ENCODE measurements around the gene PSME1. TPM values are rescaled to one million over a fixed set of nuclear protein-coding genes. Genes with fewer than 3 reads are reported as not detected.

Gene PSME1
- polyA plus RNA-seq, 12 donors = 67.3 to 116 (median 106) TPM; not detected in 1

DNA sequence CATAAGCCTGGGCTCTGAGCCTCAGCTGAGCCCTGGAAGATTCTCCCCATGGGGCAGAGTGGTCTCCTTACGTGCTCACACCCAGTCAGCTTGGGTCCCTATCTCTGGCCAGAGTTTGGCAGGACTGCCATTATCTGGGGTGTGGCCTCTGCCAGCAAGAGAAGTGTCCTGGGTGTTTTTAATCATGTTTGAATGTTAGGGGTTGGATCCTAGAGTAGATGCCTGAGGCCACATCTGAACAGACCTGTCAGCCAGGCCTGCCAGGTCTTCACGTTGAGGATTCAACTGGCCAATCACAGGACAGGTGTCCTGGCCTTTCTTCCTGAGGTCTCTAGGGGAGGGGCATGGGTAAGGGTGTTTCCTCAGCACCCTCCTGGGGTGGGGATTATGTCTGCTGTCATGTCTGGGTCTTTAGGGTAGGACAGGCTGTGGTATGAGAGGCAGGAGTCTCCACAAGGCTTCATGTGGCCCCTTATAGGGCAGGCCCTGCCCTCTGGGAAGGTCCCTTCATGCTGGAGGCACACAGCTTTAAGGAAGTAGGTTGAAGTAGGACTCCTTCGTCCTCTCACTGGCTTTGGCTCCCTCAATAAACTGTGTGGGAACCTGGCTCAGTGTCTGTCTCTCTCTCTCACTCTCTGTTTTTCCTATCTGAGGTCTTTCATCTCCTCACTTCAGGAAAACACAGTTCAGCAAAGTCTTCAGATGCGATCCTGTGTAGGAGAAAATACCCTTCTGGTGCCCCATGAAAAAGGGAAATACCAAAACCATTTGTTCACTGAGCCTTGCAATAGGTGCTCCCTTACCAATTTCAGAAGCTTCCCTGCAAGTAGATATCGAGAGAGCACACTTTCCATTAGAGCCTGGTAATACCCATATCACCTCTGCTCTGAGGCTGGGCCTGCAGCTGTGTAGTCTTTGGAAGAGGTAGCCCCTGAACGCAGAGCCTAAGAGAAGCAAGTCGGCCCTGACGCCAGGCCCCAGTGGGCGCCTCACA lies 12.3 kb upstream of the PSME1 start:
- no peak for DNase-seq

GRCh38 chr14:24126939-24127338 lies 9.1 kb upstream of the PSME1 start:
- DNase-seq = no peak

DNA sequence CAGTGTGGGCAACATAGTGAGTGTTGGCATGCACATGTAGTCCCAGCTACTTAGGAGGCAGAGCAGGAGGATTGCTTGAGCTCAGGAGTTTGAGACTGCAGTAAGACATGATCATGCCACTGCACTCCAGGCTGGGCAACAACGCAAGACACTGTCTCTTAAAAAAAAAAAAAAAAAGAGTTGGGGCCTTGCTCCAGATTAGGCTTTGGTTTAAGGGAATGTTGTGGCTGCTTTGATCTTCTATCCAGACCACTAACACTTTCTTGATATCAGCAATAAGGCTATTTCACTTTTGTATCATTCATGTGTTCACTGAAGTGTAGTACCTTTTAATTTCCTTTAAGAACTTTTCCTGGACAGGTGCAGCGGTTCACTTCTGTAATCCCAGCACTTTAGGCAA lies 8.3 kb upstream of the PSME1 start:
- DNase-seq = no peak

- no peak for DNase-seq
Observed at GRCh38 chr14:24129410-24129998, 6.5 kb upstream of the PSME1 start.

GRCh38 chr14:24130380-24130716 lies 5.6 kb upstream of the PSME1 start, which contains the start of gene FITM1:
Gene FITM1 (plus strand): TSS chr14:24130659. CDS start chr14:24131564, 905 bp downstream.
- no peak for DNase-seq

DNA sequence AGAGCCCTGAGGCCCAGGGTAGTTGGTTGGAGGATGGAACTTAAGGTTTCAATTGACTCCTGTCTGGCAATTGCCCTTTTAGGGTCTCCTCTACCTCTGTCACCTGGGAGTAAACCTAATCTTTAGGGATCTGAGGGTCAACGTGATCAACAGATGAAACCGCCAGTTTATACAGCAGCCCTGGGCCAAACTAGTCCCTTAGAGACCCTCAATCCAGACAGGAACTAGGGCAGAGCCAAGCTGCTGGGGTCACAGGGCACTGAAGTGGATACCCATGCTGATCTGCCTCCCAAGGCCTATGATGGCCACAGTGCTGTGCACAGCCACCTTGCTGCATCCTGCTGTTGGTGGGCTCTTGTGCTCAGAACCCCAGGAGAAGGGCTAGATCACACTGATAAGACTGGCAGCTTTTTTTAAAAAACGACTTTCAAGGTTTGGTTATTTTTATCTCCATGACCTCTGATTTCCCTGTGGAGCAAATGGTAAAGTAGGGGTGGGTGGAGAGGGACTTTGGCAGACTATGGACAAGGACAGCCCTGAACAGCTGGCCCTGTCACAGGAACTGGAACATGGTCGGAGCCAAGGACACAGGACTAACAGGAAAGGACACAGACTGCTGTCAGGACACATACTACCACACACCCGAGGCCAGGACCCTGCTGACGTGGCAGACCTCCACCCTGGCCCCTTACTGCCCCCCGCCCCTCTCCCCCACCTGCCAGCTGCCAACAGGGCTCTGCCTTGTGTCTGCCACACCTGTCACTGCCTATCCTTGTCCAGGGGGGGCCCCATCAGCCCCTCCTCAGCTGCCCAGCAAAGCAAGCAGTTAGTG lies 5.1 kb upstream of the PSME1 start:
- peak; percentile 64 for DNase-seq

- no peak for DNase-seq
Observed at GRCh38 chr14:24131549-24131966, 4.4 kb upstream of the PSME1 start.

DNA sequence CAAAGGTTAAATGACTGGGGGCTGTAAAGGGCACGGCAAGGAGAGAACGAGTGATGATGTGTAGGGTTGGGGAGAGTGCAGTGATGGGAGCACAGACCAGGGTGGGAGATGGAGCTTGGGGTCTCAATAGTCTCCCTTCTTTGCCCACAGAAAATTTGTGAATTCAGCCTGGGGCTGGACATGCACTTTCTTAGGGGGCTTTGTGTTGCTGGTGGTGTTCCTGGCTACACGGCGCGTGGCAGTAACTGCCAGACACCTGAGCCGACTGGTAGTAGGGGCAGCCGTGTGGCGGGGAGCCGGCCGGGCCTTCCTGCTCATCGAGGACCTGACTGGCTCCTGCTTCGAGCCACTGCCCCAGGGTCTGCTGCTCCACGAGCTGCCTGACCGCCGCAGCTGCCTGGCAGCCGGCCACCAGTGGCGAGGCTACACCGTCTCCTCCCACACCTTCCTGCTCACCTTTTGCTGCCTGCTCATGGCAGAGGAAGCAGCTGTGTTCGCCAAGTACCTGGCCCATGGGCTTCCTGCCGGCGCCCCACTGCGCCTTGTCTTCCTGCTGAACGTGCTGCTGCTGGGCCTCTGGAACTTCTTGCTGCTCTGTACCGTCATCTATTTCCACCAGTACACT lies 3.8 kb upstream of the PSME1 start:
- no peak for DNase-seq

DNA sequence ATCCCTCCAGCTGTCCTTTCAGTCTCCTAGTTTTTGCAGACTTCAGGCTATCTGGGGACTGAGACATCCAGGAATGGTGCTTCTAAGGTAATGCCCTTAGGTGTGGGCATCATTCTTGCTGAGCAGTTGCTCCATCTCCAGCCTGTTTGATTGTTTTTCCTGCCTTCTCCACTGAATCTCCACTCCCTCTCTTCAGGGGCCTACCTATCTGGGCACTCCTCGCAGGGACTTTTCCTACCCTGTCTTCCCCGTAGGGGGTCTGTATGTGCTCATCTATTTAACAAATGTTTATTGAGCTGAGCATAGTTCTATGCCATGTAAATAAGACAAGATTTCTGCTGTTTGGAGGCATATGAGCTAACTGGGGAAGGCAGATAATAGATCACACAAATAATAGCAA lies 3.0 kb upstream of the PSME1 start:
- no peak for DNase-seq

GRCh38 chr14:24133735-24134134 lies 2.3 kb upstream of the PSME1 start:
- DNase-seq = no peak

- no peak for DNase-seq
Observed at GRCh38 chr14:24135584-24135833, 485 bp upstream of the PSME1 start.

- no peak for DNase-seq
Observed at GRCh38 chr14:24136684-24137528, 912 bp downstream of the PSME1 start.

DNA sequence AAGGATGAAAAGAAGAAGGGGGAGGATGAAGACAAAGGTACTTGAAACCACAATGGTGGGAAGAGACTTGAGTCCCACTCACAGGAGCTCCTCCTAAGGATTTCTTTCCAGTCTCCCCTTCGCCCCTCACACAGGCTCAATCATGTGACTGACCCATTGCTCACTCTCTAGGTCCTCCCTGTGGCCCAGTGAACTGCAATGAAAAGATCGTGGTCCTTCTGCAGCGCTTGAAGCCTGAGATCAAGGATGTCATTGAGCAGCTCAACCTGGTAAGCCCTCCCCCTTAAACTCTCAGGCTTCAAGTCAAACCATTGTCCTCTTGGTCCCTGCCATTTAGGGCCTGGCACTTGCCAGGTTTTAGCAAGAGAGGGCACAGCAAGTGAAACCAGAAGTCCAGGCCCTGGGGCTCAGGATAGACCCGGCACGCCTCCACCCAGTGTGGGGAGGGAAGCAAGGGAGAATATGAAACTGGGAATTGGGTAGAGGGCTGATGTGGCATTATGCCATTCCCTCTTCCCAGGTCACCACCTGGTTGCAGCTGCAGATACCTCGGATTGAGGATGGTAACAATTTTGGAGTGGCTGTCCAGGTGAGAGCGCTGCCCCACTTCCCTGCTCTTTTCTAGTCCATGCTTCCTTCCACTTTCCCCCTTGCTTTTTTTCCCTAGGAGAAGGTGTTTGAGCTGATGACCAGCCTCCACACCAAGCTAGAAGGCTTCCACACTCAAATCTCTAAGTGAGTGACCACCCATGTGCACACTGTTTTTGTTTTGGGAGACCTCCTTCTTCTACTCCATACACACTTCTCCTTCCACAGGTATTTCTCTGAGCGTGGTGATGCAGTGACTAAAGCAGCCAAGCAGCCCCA lies 1.8 kb downstream of the PSME1 start:
- no peak for DNase-seq

GRCh38 chr14:24138396-24139271 lies 2.6 kb downstream of the PSME1 start:
- DNase-seq = no peak

DNA sequence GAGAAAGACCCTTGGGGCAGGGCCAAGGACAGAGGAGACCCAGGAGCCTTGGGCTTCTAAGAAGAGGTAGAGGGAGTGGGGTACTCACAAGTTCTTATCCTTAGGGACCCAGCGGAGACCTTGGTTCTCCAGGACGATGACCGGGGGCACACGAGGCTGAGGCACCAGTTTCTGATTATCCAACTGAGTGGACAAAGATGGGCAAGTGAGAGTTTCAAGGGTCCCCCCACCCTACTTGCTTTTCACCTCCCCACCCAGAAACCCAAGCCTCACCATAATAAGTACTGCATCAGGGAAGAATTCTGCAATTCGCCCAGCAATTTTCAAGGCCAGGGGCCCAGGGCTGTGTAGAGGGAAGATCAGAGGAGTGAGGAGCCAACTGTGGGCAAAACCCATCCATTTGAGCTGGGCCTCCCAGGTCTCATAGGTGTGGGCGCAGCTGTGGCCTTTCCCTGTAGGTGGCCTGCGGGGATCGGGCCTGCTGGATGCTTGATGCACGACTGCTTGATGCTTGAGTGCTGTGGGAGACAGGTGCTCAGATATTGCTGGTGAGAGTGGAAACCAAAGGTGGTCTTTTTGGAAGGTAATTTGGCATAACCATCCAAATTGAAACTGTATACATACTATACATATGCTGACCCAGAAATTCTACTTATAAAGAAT lies 3.4 kb downstream of the PSME1 start:
- DNase-seq = no peak

GRCh38 chr14:24141097-24141880 lies 5.3 kb downstream of the PSME1 start, which contains the start of gene EMC9:
Gene EMC9 (minus strand): TSS chr14:24141591. CDS start chr14:24141304, 287 bp downstream.
- peak; percentile 99 for DNase-seq

DNA sequence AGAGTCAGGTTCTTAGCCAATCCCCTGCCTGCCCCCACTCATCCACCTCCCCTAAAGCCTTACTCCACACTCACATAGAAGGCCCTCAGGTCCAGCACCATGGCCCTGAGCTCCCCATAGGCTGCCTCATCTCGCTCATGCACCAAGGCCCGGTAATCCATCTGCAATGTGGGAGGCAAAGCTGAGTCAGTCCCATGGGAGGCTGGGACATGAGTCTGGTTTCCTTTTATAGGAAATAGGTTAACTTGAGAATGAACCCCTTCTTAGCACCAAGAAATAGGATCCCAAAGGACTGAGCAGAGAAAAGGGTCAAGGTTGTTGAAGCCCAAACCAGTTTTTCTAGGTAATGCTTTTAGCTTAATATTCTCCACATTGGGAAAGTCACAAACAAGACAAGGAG lies 7.5 kb downstream of the PSME1 start:
- no peak for DNase-seq

- no peak for DNase-seq
Observed at GRCh38 chr14:24144451-24144850, 8.5 kb downstream of the PSME1 start.

Measured in muscle of arm (tissue), 12 donors.